ENCODE measurements around the gene COL4A1. TPM values are rescaled to one million over a fixed set of nuclear protein-coding genes. Genes with fewer than 3 reads are reported as not detected.
A peak's percentile ranks its signal among the peaks of the same experiment; 100 is the strongest.

Gene COL4A1
- total RNA-seq, 2 donors from 2014 or later = 80.4 to 253 TPM

DNA sequence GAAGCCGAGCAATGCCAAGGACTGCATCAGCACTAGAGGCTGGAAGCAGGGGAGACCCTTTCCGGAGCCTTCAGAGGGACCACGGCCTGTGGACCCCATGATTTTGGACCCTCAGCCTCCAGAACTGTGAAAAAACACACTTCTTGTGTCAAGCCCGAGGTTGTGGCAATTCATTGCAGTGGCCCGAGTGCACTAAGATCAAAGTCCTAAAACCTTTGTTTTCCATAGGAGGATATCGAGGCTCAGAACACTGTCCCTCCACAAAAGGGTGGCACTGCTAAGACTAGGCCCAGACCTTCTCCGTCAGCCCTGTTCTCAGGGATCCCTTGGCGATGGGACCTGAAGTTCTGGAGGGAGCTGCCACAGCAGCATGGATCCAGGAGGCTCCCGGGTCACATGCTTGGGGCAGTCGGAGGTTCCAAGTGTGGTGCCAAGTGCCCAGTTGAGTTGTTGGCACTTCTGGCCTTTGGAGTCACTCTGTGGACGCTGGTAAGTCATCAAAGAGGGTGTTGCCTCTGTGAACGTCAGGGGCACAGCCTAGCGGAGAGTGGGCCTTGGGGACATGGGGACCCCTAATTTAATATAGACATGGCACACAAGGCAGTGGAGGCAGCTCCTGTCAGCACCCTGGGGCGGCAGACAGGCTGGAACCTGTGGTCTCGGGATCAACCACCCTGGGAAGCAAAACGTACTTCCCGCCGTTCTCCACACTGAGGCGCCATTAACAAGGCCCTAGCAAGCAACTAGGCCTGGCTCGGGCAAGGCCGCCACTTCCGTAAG is 199.2 kb downstream of the COL4A1 start:
- H3K4me1 ChIP-seq = peaks cover 6% of the 10 kb centered on the region
- TF ChIP-seq, protein P1, sequence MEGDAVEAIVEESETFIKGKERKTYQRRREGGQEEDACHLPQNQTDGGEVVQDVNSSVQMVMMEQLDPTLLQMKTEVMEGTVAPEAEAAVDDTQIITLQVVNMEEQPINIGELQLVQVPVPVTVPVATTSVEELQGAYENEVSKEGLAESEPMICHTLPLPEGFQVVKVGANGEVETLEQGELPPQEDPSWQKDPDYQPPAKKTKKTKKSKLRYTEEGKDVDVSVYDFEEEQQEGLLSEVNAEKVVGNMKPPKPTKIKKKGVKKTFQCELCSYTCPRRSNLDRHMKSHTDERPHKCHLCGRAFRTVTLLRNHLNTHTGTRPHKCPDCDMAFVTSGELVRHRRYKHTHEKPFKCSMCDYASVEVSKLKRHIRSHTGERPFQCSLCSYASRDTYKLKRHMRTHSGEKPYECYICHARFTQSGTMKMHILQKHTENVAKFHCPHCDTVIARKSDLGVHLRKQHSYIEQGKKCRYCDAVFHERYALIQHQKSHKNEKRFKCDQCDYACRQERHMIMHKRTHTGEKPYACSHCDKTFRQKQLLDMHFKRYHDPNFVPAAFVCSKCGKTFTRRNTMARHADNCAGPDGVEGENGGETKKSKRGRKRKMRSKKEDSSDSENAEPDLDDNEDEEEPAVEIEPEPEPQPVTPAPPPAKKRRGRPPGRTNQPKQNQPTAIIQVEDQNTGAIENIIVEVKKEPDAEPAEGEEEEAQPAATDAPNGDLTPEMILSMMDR (IDR thresholded peaks at IDR 0.05) = no peak
- TF ChIP-seq POLR2A (IDR thresholded peaks at IDR 0.05) = no peak
- H3K4me3 ChIP-seq = no peak overlapping the region
- ATAC-seq (no peak), DNase-seq (no peak)
- no peaks in the 10 kb centered on the region for H3K9me3 ChIP-seq
- H3K27ac ChIP-seq = no peak overlapping the region
- WGBS, 2 donors = 77 to 78% methylated on average over 12 to 22 of the region's 22 CpGs
- no peaks in the 10 kb centered on the region for H3K36me3 ChIP-seq (replicated peaks in 1 of 2; ENCODE audit: insufficient read depth in 1 of 2, low read depth in 2 of 2)
- intact Hi-C loops (cut with DNase I) = loop anchor here (5.0 to 10.0 kb wide), 2 partner anchors 233 to 955 kb away; no protein-coding TSS in a partner anchor
- no peaks in the 10 kb centered on the region for H3K27me3 ChIP-seq

DNA sequence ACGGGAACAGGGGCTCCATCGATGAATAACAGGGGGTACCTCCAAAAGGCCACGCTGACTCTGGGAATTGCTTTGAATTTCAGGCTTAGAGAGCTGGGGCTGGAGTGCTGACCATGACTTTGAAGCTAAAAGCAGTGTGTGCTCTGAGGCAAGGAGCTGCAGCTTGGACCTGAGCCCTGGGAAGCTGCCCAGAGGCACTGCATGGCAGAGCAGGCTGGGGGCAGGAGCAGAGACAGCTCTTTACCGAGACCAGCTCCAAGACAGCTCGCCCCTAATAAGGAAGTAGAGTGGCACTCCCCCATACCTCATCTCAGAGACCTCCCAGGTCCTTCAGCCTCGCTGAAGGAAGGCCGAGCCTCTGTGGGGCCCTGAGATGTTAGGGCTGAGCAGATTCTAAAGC is 200.2 kb downstream of the COL4A1 start:
- no peak for ATAC-seq

DNA sequence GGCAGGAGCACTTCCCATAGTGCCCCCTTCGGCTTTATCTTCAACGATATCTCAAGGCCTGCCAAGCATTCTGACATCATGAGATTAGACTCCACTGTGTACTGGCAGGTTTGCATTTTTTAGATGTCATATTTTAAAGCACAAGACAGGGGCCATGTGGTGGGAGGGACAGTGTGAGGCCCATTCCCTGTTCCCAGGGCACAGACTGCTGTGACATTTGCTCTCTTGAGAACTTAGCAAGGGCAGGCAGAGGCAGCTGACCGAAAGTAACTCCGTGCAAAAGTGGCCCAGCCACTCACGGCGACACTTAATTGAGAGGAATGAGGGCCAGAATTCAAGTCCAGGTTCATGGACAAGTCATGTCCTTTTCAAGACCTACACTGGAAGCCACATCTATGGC is 201.8 kb downstream of the COL4A1 start:
- 54 to 59% methylated on average over 6 of the region's 6 CpGs for WGBS, 2 donors
- Histone ChIP-seq H3K9me3 (peaks cover 0 to under 1% (median 0%) of the 10 kb centered on the region in 3 donors), H3K4me1 (peaks cover 6% of the 10 kb centered on the region), H3K27ac (peak overlapping the region in 3 of 4 donors; percentile 7 to 41 (median 7)), H3K36me3 (replicated peaks in 1 of 2; ENCODE audit: insufficient read depth in 1 of 2, low read depth in 2 of 2) (no peaks in the 10 kb centered on the region), H3K27me3 (no peaks in the 10 kb centered on the region), H3K4me3 (no peak overlapping the region)
- TF ChIP-seq, protein P1 (IDR thresholded peaks at IDR 0.05) = no peak
- TF ChIP-seq POLR2A (IDR thresholded peaks at IDR 0.05) = no peak
- peak; percentile 62 for ATAC-seq
- peak in 2 of 4 donors; percentile 21 to 31 for DNase-seq
- intact Hi-C loops (cut with DNase I) = loop anchor here (5.0 to 10.0 kb wide), 2 partner anchors 230 to 953 kb away; no protein-coding TSS in a partner anchor

More for the DNA sequence above, 200.2 kb downstream of the COL4A1 start:
- DNase-seq = peak in 2 of 4 donors; percentile 53 to 54
- Histone ChIP-seq H3K9me3 (no peaks in the 10 kb centered on the region), H3K27me3 (no peaks in the 10 kb centered on the region), H3K4me1 (peaks cover 6% of the 10 kb centered on the region), H3K4me3 (no peak overlapping the region), H3K36me3 (replicated peaks in 1 of 2; ENCODE audit: insufficient read depth in 1 of 2, low read depth in 2 of 2) (no peaks in the 10 kb centered on the region), H3K27ac (peak overlapping the region in 2 of 4 donors; percentile 4 to 17)
- TF ChIP-seq, protein P1 (IDR thresholded peaks at IDR 0.05) = no peak
- TF ChIP-seq POLR2A (IDR thresholded peaks at IDR 0.05) = no peak
- WGBS, 2 donors = 46 to 49% methylated on average over 7 of the region's 7 CpGs
- intact Hi-C loops (cut with DNase I) = loop anchor here (5.0 to 10.0 kb wide), 2 partner anchors 232 to 954 kb away; no protein-coding TSS in a partner anchor

DNA sequence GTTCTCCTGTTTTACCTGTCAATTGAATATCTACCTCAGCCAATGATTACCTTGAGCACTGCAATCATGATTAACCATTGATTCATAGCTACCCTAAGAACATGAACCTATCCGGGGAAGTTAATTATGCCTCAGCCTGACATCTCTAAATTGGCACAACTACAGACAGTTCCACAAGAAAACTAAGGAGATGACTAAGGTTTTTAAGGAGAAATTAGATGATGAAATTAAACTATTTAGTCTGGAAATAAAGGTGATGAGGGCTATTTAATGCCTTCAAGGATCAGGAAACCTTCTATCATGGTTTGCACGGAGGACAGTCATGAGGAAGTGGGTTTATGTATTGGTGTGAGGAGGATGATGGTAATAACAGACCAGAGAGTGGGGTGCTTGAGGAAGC is 203.4 kb downstream of the COL4A1 start:
- 14 to 33% methylated on average over 2 of the region's 2 CpGs for WGBS, 2 donors
- Histone ChIP-seq H3K4me3 (no peak overlapping the region), H3K9me3 (peaks cover 0 to 4% (median 0%) of the 10 kb centered on the region in 3 donors), H3K36me3 (replicated peaks in 1 of 2; ENCODE audit: insufficient read depth in 1 of 2, low read depth in 2 of 2) (no peaks in the 10 kb centered on the region), H3K4me1 (peaks cover 6% of the 10 kb centered on the region), H3K27ac (no peak overlapping the region), H3K27me3 (no peaks in the 10 kb centered on the region)
- TF ChIP-seq, protein P1 (IDR thresholded peaks at IDR 0.05) = no peak
- no peak for TF ChIP-seq POLR2A (IDR thresholded peaks at IDR 0.05)
- ATAC-seq = no peak
- intact Hi-C loops (cut with DNase I) = loop anchor here (10.0 kb wide), 1 partner anchor 229 kb away; no protein-coding TSS in a partner anchor
- DNase-seq = no peak
